Motor neuron (in vitro differentiated cells): ENCODE results near the gene ANKRD66. TPM values are rescaled to one million over a fixed set of nuclear protein-coding genes. Genes with fewer than 3 reads are reported as not detected.
"Not testable (repeated sequence)": the region's sequence is repeated elsewhere in the genome, so short reads cannot be mapped to it uniquely, and the experiment has no call there.

Experiments used
- ATAC-seq, 8 experiments: fragments of 200-7000 bp; cut with Tn5 transposase; replicated peaks in 6 of 8; 2 replicates each; pipeline ENCODE4 v1.8.0; 2021; ENCODE audit warnings: mild to moderate bottlenecking in 8 of 8, moderate library complexity in 8 of 8
- H3K27ac ChIP-seq, 2 donors: fragments of 250-450 bp; sonication (Bioruptor Pico); 2 replicates each; pipeline ENCODE4 v1.9.0; 2021; ENCODE audit warnings: antibody characterized with exemption in 2 of 2, mild to moderate bottlenecking in 2 of 2, moderate library complexity in 1 of 2
- H3K4me1 ChIP-seq, 2 donors: fragments of 250-450 bp; sonication (Bioruptor Pico); replicated peaks in 1 of 2; 2 replicates each; pipeline ENCODE4 v1.6.1; 2021; ENCODE audit warnings: antibody characterized with exemption in 2 of 2, mild to moderate bottlenecking in 2 of 2, moderate library complexity in 1 of 2
- H3K4me3 ChIP-seq, 5 donors: fragments of 250-450 bp; sonication (Bioruptor Pico); 2 replicates each; pipeline ENCODE4 v1.9.0; 2021; ENCODE audit warnings: antibody characterized with exemption in 5 of 5, mild to moderate bottlenecking in 5 of 5, moderate library complexity in 4 of 5
- WGBS, 10 experiments: fragments of 450-650 bp; shearing (Covaris generic); methylation state at CpG; one replicate each; pipeline ENCODE4 v1.0.0; 2022; 5-methylcytosine and 5-hydroxymethylcytosine counted together
- in situ Hi-C, 9 experiments: fragments of 400-800 bp; cut with MboI; loops; one replicate each; pipeline ENCODE4 v1.15.0; 2021; ENCODE audit warnings: low sequenced_read_pairs in 9 of 9, low pct_unique_long_range_greater_than_20kb in 2 of 9; ENCODE audit not compliant: unreplicated experiment in 9 of 9
- total RNA-seq, 8 experiments: library from RNA; unstranded; fragments of 300-600 nt; gene quantifications; 2 replicates each; pipeline versions ENCODE4 v1.2.3 to v1.2.4, GENCODE V29; 2022

ANKRD66 gene
- total RNA-seq, 8 experiments from 2014 or later, result 0.17 to 2.5 (median 0.56) TPM; not detected in 1

DNA sequence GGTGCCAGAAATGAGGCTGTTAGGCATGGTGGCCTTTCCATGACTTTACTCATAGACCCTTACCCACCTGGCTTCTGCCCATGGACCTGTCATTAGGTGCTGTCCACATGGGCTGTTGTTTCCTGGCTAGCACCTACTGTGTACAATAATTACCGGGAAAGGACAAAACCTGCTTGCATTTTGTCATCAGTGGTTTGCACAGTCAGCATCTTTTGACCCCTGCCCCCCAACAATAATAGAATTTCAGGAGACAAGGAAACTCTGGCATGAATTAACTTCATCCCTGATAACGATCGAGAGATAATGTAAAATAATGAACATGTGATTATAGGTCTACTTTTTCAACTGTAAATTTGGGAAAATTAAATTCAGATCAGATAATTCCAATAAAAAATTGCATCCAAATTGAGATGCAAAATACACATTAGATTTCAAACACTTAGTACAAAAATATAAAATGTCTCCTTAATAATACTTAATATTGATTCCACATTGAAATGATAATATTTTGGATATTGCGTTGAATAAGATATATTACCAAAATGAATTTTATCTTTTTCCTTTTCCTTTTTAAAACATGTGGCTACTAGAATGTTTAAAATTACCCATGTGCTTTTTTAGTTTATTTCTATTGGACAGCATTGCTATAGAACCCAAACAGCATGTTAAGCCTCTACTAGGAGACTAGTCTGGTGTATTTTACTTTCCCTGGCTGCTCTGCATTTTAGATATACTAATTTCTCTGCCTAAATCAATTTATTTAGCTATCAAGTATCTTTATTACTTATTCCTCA is 12.4 kb downstream of the ANKRD66 start:
- 44 to 99% (median 87%) methylated on average over 3 to 4 of the region's 4 CpGs; no CpG with 5 or more reads in 1 of the 10 experiments for WGBS, 10 experiments
- no peak for ATAC-seq
- Histone ChIP-seq H3K4me3 (no peak overlapping the region), H3K4me1 (no peaks in the 10 kb centered on the region), H3K27ac (no peak overlapping the region)
- in situ Hi-C loops, result no loop called here

DNA sequence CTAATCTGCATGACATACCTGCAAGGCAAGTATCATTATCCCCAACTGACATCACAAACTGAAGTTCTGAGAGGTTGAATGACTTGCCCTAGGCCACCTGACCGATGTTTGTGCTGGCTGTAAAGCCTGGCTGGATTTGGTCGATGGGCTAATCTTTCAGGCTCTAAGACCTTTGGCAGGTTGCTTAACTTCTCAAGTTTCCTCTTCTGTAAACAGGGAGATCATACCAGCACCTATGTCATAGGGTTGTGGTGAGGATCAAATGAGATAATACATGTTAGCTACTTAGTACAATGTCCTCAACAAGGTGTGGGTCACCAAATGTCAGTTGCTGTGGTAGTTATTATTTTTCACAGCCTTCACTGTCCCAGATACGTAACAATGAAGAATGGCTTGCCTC is 14.2 kb downstream of the ANKRD66 start:
- 20 to 100% (median 84%) methylated on average over 1 to 3 of the region's 3 CpGs; no CpG with 5 or more reads in 2 of the 10 experiments for WGBS, 10 experiments
- H3K4me3 ChIP-seq, result no peak overlapping the region
- no peaks in the 10 kb centered on the region for H3K4me1 ChIP-seq
- in situ Hi-C loops, result no loop called here
- peak in 1 of 8 experiments; percentile 41 for ATAC-seq
- H3K27ac ChIP-seq, result no peak overlapping the region

DNA sequence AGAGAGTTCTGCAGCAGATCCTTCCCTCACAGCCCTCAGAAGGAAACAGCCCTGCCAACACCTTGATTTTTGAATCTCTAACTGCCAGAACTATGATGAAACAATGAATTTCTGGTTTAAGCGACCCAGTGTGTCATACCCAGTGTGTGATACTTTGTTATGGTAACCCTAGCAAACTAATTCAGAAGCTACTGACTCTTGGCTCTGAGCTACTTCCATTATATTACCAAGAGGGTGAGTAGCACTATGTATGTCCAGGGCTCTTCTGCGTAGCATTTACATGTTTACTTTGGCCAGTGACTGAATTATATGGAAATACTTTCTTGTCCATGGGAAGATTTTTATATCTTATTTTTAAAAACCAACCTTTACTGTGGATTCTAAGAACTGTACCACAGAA is 16.7 kb downstream of the ANKRD66 start:
- H3K27ac ChIP-seq, result no peak overlapping the region
- no peak overlapping the region for H3K4me3 ChIP-seq
- 44 to 100% (median 83%) methylated on average over 1 to 2 of the region's 2 CpGs; no CpG with 5 or more reads in 3 of the 10 experiments for WGBS, 10 experiments
- in situ Hi-C loops, result no loop called here
- peak in 2 of 8 experiments; percentile 58 to 75 for ATAC-seq
- no peaks in the 10 kb centered on the region for H3K4me1 ChIP-seq

DNA sequence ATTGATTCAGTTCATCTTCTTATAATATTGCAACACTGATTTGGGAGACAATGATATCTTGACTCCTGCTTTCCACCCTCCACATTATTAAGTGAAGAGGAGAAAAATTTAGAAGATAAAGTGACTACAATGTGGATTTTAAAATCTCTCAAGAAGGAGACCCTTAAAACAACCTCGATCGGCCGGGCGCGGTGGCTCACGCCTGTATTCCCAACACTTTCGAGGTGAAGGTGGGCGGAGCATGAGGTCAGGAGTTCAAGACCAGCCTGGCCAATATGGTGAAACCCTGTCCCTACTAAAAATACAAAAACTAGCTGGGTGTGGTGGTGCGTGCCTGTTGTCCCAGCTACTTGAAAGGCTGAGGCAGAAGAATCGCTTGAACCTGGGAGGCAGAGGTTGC is 17.5 kb downstream of the ANKRD66 start:
- ATAC-seq, in situ Hi-C loops, H3K4me3 ChIP-seq, H3K27ac ChIP-seq, H3K4me1 ChIP-seq: not testable (repeated sequence)
- WGBS, 10 experiments, result 66 to 98% (median 83%) methylated on average over 1 to 10 of the region's 10 CpGs; no CpG with 5 or more reads in 2 of the 10 experiments

DNA sequence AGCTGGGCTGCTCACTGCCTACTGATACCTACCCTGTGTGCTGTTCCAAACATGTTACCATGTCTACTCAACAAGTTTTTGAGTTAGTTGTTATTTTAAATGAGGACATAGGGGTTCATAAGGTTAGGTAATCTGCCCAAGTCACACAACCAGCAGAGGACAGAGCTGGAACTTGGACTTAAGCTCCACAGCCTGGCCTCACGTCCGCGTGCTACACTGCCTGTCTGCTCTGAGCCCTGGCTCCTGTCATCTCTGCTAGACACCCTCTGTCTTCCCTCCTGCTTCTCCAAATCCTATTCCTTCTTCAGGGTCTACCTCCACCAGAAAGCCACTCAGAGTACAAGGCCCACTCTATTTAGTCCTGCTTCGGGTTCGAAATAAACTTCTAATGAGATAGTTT is 18.2 kb downstream of the ANKRD66 start:
- no peak for ATAC-seq
- Histone ChIP-seq H3K27ac (no peak overlapping the region), H3K4me1 (no peaks in the 10 kb centered on the region), H3K4me3 (no peak overlapping the region)
- in situ Hi-C loops, result no loop called here
- WGBS, 10 experiments, result 52 to 100% (median 92%) methylated on average over 2 to 5 of the region's 5 CpGs; no CpG with 5 or more reads in 3 of the 10 experiments

DNA sequence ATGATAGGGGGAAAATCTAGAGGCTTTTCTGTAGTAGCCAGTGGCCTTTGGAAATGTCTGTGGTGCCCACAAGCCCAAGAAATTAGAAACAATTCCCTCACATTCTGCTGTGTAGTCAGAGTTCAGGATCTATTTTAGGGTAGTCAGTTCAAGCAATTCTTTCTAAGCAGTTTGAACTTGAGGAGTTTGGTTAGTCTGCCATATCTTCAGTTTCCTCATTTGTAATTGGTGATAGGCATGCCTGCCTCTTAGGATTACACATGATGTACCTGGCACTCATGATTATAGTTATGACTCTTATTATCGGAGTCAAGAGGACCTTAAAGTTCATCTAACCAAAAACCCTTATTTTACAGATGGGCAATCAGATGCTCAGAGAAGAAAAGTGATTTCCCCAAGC is 25.3 kb downstream of the ANKRD66 start:
- H3K4me1 ChIP-seq, result no peaks in the 10 kb centered on the region
- in situ Hi-C loops, result no loop called here
- H3K27ac ChIP-seq, result no peak overlapping the region
- no peak for ATAC-seq
- H3K4me3 ChIP-seq, result no peak overlapping the region
- WGBS, 10 experiments, result 0 to 100% (median 63%) methylated on average over 1 of the region's 1 CpG; no CpG with 5 or more reads in 4 of the 10 experiments

DNA sequence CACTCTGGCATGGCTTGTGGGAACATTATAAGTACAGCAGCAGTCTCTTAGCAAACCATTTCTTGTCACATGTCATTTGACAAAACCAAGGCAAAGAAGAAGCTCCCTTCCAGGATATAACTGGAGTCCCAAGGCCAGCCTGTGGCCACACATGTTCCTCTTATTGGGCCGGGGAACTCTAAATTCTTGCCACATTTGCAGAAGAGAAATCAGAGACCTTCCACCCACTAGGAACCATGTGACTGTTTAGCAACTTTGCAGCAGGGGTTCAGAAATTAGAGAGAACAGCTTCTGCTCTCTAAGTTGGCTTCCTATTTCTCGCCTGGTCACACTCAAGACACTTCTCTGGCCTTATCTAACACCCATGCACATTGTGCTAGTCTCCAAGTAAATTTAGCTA is 26.0 kb downstream of the ANKRD66 start:
- ATAC-seq, result no peak
- no peak overlapping the region for H3K27ac ChIP-seq
- no peak overlapping the region for H3K4me3 ChIP-seq
- in situ Hi-C loops, result no loop called here
- H3K4me1 ChIP-seq, result no peaks in the 10 kb centered on the region
- WGBS, 10 experiments, result 0 to 100% (median 68%) methylated on average over 1 to 2 of the region's 2 CpGs; no CpG with 5 or more reads in 2 of the 10 experiments

DNA sequence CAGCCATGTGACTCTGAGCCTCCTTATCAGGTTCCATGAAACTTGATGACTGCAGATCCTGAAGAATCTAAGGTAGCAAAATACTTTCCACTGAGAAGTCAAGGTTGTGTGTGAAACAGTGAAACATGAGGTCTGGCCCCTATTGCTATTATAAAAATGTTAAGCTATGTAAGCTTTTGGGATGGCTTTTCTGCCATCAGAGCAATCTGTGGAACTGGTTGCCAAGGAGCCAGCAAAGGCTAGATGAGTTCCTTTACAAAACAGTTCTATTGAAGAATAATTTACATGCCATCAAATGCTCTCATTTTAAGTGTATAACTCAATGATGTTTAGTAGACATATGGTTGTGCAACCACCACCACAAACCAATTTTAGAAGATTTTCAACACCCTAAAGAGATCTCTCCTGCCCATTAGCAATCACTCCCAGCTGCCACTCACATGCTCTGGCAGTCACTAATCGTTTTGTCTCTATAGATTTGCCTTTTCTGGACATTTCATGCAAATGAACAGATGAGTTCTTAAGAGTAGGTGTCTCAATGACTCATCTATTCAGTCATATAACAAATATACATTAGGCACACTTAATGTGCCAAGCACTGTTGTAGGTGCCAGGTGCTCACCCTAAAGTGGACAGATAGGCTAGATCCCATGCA is 26.6 kb downstream of the ANKRD66 start:
- WGBS, 10 experiments, result 0 to 80% (median 40%) methylated on average over 1 of the region's 1 CpG; no CpG with 5 or more reads in 5 of the 10 experiments

DNA sequence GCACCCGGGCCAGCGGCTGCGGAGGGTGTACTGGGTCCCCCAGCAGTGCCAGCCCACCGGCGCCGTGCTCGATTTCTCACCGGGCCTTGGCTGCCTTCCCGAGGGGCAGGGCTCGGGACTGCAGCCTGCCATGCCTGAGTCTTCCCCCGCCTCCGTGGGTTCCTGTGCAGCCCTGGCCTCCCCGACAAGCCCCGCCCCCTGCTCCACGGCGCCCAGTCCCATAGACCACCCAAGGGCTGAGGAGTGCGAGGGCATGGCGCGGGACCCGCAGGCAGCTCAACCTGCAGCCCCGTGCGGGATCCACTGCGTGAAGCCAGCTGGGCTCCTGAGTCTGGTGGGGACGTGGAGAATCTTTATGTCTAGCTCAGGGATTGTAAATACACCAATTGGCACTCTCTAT is 28.0 kb downstream of the ANKRD66 start:
- in situ Hi-C loops, result loop anchor here in 1 of 9 experiments (25.0 kb wide), 1 partner anchor 87 kb away; the partner anchor contains the start of gene TDRD6
- not testable (repeated sequence) for ATAC-seq, H3K4me1 ChIP-seq, H3K4me3 ChIP-seq, H3K27ac ChIP-seq
- WGBS, 10 experiments, result no CpG with 5 or more reads among the region's 24 CpGs

More for the DNA sequence above, 26.6 kb downstream of the ANKRD66 start:
- in situ Hi-C loops, result no loop called here
- no peak overlapping the region for H3K27ac ChIP-seq
- H3K4me1 ChIP-seq, result no peaks in the 10 kb centered on the region
- no peak overlapping the region for H3K4me3 ChIP-seq
- ATAC-seq, result no peak

DNA sequence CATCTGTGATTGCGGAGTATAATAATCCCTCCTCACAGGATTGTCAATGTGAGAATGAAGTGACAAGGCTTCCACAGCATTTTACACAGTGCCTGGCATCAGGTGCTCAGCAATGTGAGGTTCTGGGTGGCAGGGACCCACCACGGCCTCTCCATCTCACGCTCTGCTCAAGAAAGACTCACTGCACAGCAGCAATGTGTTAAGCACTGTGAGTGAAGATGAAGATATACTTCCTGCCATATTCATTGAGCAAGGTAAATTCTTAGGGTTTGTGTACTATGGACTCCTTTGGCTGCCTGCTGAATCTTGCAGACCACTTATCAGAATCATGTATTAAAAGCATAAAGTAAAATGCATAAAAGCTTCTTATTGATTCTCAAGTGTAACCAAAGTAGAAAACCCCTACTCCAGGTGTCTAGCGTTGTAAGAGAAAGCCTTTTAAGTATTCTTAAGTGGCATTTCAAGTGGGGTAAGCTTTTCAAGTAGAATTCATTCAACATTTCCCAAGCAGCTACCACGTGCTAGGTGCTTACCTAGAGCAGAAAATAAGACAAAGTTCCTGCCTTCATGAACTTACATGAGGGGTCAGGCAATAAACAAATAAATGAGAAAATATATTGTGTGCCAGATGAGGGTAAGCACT is 29.5 kb downstream of the ANKRD66 start:
- H3K4me3 ChIP-seq, result no peak overlapping the region
- ATAC-seq, result no peak
- H3K4me1 ChIP-seq, result no peaks in the 10 kb centered on the region
- no peak overlapping the region for H3K27ac ChIP-seq
- 14 to 90% (median 66%) methylated on average over 1 to 5 of the region's 5 CpGs; no CpG with 5 or more reads in 2 of the 10 experiments for WGBS, 10 experiments
- in situ Hi-C loops, result loop anchor here in 1 of 9 experiments (25.0 kb wide), 1 partner anchor 89 kb away; the partner anchor contains the start of gene TDRD6

DNA sequence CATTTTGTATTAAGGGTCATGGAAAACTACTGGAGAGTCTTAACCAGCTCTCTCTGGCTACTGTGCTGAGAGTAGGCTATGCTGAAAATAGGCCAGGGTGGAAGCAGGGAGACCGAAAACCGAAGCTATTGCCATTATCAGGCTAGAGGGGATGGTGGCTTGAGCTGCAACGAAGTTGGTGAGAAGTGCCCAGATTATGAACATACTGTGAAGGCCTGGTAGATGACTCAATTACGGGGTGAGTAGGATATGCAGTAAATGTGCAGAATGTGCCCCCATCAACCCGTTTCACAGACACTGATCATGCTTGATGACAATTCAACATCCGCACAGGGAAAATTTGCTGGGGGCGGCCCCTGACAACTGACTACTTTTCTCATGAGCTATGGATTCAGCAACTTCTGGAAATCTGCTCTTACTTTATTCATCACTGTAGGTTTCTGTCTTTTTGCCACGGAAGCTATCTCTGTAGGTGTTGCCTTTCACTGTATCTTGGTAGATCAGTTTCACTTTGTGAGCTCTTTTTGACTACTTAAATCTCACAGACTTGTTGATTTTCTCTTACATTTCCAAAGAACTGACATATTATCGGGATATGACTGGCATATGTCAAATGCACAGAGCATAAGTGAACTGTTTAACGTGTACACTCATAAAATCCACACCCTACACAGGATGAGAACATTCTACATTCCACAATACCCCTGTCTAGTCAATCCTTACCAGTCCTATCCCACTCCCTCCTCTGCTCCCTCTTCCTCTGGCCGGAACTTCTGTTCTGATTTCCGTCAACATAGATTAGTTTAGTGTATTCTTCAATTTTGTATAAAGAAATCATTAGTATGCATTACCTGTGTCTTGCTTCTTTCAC is 31.0 kb downstream of the ANKRD66 start:
- 39 to 94% (median 73%) methylated on average over 4 to 10 of the region's 12 CpGs for WGBS, 10 experiments
- ATAC-seq, result no peak
- in situ Hi-C loops, result loop anchor here in 1 of 9 experiments (25.0 kb wide), 1 partner anchor 90 kb away; the partner anchor contains the start of gene TDRD6
- H3K27ac ChIP-seq, result no peak overlapping the region
- H3K4me3 ChIP-seq, result no peak overlapping the region
- no peaks in the 10 kb centered on the region for H3K4me1 ChIP-seq
